GM20000 (cell line): ENCODE data around the gene RNASE4.
"Not testable (repeated sequence)": the region's sequence is repeated elsewhere in the genome, so short reads cannot be mapped to it uniquely, and the experiment has no call there.

Experiments
- DNase-seq: peaks from one replicate; pipeline ENCODE4 v3.0.0; 2012; ENCODE audit warnings: low spot score
- TF ChIP-seq, protein P1 (sequence below): IDR thresholded peaks from 2 replicates; pipeline ENCODE4 v1.5.1; 2012; ENCODE audit warnings: mild to moderate bottlenecking, control low read depth; ENCODE audit errors: extremely low read depth, missing control alignments

Gene RNASE4

DNA sequence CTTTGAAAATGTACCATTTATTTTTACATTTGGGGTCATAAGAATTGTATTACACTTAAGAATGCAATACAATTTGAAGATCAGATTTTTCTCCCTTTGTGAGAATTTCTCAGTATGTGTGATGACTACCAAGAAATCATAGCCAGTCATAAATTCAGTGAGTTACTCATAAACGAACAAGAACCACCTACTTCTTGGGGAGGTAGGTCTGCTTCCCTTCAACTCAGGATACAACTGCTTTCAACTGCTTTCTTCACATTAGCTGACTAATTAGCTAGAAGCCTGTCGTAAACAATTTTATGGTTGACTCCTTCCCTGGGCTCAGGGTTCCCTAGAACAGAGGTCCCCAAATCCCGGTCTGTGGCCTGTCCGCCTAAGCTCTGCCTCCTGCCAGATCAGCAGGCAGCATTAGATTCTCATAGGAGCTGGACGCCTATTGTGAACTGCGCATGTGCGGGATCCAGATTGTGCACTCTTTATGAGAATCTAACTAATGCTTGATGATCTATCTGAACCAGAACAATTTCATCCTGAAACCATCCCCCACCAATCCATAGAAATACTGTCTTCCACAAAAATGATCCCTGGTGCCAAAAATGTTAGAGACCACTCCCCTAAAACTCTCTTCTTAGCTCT is 7.9 kb downstream of the RNASE4 start:
- no peak for DNase-seq
- TF ChIP-seq, protein P1, sequence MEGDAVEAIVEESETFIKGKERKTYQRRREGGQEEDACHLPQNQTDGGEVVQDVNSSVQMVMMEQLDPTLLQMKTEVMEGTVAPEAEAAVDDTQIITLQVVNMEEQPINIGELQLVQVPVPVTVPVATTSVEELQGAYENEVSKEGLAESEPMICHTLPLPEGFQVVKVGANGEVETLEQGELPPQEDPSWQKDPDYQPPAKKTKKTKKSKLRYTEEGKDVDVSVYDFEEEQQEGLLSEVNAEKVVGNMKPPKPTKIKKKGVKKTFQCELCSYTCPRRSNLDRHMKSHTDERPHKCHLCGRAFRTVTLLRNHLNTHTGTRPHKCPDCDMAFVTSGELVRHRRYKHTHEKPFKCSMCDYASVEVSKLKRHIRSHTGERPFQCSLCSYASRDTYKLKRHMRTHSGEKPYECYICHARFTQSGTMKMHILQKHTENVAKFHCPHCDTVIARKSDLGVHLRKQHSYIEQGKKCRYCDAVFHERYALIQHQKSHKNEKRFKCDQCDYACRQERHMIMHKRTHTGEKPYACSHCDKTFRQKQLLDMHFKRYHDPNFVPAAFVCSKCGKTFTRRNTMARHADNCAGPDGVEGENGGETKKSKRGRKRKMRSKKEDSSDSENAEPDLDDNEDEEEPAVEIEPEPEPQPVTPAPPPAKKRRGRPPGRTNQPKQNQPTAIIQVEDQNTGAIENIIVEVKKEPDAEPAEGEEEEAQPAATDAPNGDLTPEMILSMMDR = no peak

DNA sequence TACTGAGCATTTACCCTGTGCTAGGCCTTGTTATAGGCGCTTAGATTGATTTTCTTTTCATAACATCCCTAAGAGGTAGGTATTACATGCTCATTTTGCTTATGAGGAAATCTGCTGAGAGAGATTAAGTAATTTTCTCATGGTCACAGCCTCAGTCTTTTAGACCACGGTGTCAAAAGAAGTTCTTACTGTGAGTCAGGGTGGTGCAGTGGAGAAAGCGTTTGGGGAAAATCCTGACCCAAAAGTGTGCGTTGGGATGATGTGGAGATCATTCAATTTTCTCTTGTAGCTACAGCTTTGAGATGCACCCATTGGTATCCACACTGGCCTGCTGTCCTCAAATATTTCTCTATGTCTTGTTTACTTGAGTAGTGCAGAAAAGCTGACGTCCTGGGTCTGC is 12.4 kb downstream of the RNASE4 start:
- TF ChIP-seq, protein P1 = no peak
- DNase-seq = no peak

DNA sequence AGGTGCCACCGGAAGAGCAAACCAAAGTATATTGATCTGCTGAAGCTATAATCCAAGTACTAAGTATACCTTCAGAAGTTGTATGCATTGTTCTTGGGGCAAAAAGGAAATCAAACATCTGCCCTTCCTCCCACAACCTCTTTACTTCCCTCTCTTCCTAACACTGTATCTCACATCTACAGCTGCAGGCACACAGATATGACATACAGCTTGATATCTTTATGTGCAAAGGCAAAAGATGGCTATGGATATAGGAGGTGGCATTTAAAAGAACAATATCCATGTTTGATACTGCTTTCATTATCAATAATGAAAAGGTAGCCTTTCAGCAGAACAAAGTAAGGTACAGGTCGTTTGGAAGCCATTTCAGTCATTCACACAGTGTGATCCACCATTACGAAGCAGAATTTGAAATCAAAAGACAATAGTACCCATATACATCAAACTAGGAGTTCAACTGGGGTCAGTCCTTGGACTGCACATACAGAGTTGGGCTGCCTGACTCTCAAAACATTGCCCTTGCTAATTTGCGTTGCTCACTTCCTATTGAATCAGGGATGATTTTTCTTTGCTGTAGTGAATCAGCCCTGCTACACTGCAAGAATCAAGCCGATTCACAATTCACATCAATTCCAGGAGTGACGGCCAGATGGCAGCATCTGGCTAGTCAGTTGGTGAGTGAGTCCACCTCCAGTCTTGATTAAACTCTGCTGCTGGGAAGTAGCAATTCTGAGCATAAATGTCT is 13.1 kb downstream of the RNASE4 start:
- TF ChIP-seq, protein P1 = peak; percentile 82
- peak; percentile 73 for DNase-seq

DNA sequence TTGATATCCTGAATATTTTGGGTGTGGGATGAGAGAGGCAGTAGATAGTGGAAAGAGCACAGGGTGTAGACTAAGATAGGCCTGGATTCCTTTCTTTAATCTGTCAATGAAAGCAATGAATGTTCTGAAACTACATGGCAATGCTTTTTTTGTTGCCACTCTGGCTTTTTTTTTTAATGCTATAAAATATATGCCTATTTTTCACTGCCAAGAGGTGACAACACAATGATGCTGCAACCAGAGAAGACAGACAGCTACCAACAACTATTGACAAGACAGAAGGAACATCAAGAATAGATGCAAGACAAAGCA is 13.6 kb downstream of the RNASE4 start:
- TF ChIP-seq, protein P1 = no peak
- DNase-seq = no peak

DNA sequence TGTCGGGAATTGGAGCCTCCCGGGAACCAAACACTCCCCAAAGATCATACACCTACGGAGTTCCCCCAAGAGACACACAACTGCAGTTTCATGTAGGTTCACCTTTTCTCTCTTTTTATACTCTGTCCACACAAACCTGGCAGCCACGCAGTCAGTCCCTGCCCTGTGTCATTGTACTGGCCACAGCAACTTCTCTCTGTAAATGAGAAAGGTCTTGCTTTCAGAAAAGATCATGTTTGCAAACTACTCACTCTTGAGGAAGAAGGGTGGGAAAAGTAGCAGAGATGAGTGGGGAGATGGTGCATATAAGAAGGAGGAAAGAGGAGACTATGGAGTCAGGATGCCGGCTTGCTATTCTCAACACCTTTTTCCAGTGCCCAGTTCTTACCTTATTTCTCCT is 14.6 kb downstream of the RNASE4 start:
- TF ChIP-seq, protein P1 = no peak
- no peak for DNase-seq

DNA sequence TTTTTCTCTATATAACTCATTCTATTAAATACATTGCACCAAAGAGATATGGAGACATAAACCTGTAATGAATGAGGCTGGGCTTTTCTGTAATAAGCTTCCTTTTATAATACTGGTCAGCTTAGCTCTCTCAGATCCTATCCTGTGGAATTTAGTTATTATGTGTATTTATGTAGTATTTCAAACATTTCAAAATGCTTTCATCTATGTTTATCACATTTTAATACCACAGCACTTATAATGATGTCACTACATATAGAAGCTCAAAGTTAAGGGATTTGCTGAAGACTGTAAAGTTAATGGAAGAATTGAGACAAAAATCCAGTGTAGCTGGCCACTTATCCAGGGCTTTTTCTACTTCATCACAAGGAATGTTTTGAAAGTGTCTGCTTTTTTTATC is 15.6 kb downstream of the RNASE4 start:
- no peak for DNase-seq
- TF ChIP-seq, protein P1 = no peak

DNA sequence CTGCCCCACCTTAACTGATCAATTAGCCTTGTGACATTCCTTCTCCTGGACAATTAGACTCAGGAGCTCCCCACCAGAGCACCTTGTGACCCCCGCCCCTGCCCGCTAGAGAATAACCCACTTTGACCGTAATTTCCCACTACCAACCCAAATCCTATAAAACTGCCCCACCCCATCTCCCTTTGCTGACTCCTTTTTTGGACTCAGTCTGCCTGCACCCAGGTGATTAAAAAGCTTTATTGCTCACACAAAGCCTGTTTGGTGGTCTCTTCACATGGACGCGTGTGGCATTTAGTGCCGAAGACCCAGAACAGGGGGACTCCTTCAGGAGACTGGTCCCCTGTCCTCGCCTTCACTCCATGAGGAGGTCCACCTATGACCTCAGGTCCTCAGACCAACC is 16.6 kb downstream of the RNASE4 start:
- not testable (repeated sequence) for DNase-seq
